B cell (primary cell): Measurements from ENCODE around the gene CAPRIN1. TPM values are rescaled to one million over a fixed set of nuclear protein-coding genes. Genes with fewer than 3 reads are reported as not detected.

Source experiments
- ATAC-seq: fragments of 200-7000 bp; cut with Tn5 transposase; one replicate; pipeline ENCODE4 v1.10.0; 2021; ENCODE audit warnings: low read depth, mild to moderate bottlenecking, moderate number of reproducible peaks, moderate library complexity
- CTCF ChIA-PET: fragments of 350-600 bp; sonication (Branson Sonifier 250); formaldehyde crosslinking; loops from one replicate; lab custom pipeline; 2021; ENCODE audit warnings: antibody characterized with exemption, inconsistent platforms; lab: Charles Lee
- POLR2A ChIA-PET: fragments of 350-600 bp; sonication (Branson Sonifier 250); formaldehyde crosslinking; loops from one replicate; lab custom pipeline; 2021; ENCODE audit warnings: antibody characterized with exemption; lab: Charles Lee
- DNase-seq: peaks from one replicate; pipeline ENCODE4 v3.0.0; 2013
- H2AFZ ChIP-seq: 2 replicates; pipeline ENCODE4 v1.6.1; 2012; ENCODE audit warnings: mild to moderate bottlenecking, low read depth, low read length; ENCODE audit not compliant: insufficient read depth, poor library complexity, severe bottlenecking
- H3K27ac ChIP-seq, 2 donors: 1 replicate in 1 of 2; 2 replicates in 1 of 2; pipeline ENCODE4 v1.5.1; 2012 to 2013; ENCODE audit warnings: low read length in 2 of 2, mild to moderate bottlenecking in 2 of 2, moderate library complexity in 1 of 2
- H3K27me3 ChIP-seq, 4 experiments: fragments of 200-600 bp in 1 of 4; sonication (generic) in 1 of 4; replicated peaks in 1 of 4; 1 replicate in 2 of 4; 2 replicates in 2 of 4; pipeline versions ENCODE4 v1.6.1 to v1.7.0; 2013 to 2016; ENCODE audit warnings: low read length in 3 of 4, mild to moderate bottlenecking in 2 of 4, mixed read lengths in 1 of 4, moderate library complexity in 1 of 4; ENCODE audit not compliant: insufficient read depth in 4 of 4, control insufficient read depth in 3 of 4; ENCODE audit errors: control extremely low read depth in 1 of 4
- H3K36me3 ChIP-seq, 2 experiments: replicated peaks in 1 of 2; 1 replicate in 1 of 2; 2 replicates in 1 of 2; pipeline versions ENCODE4 v1.6.1 to v1.7.1; 2013; ENCODE audit warnings: low read length in 1 of 2; ENCODE audit not compliant: insufficient read depth in 2 of 2, control insufficient read depth in 1 of 2; ENCODE audit errors: control extremely low read depth in 1 of 2, extremely low read depth in 1 of 2
- H3K4me1 ChIP-seq, 2 donors: fragments of 200-600 bp in 1 of 2; sonication (generic) in 1 of 2; 1 replicate in 1 of 2; 2 replicates in 1 of 2; pipeline versions ENCODE4 v1.5.1 to v1.6.1; 2013 to 2017; ENCODE audit warnings: low read length in 2 of 2; ENCODE audit not compliant: control insufficient read depth in 2 of 2, insufficient read depth in 2 of 2
- H3K4me2 ChIP-seq: replicated peaks from 2 replicates; pipeline ENCODE3; 2012; ENCODE audit warnings: mild to moderate bottlenecking, low read depth, low read length; ENCODE audit not compliant: poor library complexity, severe bottlenecking
- H3K4me3 ChIP-seq, 5 experiments: fragments of 200-600 bp in 1 of 5; sonication (generic) in 1 of 5; 1 replicate in 3 of 5; 2 replicates in 2 of 5; pipeline versions ENCODE4 v1.5.1 to v1.7.0; 2011 to 2016; ENCODE audit warnings: low read length in 4 of 5, mild to moderate bottlenecking in 4 of 5, low read depth in 2 of 5, control low read depth in 1 of 5, moderate library complexity in 1 of 5; ENCODE audit not compliant: insufficient read depth in 1 of 5; ENCODE audit errors: control extremely low read depth in 1 of 5, extremely low read depth in 1 of 5
- H3K79me2 ChIP-seq: fragments of 200-600 bp; sonication (generic); one replicate; pipeline ENCODE4 v1.6.0; 2016; ENCODE audit warnings: low read length; ENCODE audit not compliant: control insufficient read depth, insufficient read depth
- H3K9ac ChIP-seq: fragments of 200-600 bp; sonication (generic); 2 replicates; pipeline ENCODE4 v1.6.1; 2017; ENCODE audit warnings: mild to moderate bottlenecking, low read length, moderate library complexity
- H3K9me3 ChIP-seq, 3 donors: one replicate each; pipeline versions ENCODE4 v1.6.1 to v1.7.1; 2013; ENCODE audit warnings: low read length in 2 of 3; ENCODE audit not compliant: control insufficient read depth in 2 of 3, insufficient read depth in 1 of 3; ENCODE audit errors: control extremely low read depth in 1 of 3
- H4K20me1 ChIP-seq: 2 replicates; pipeline ENCODE4 v1.6.0; 2012; ENCODE audit warnings: mild to moderate bottlenecking, low read length; ENCODE audit not compliant: insufficient read depth, control insufficient read depth, poor library complexity, severe bottlenecking
- H3K27ac Mint-ChIP-seq: one replicate; pipeline ENCODE4 v1.8.0; 2021; ENCODE audit warnings: mixed read lengths
- H3K27me3 Mint-ChIP-seq: one replicate; pipeline ENCODE4 v1.8.0; 2021; ENCODE audit warnings: mixed read lengths
- H3K4me1 Mint-ChIP-seq: one replicate; pipeline ENCODE4 v1.8.0; 2021; ENCODE audit warnings: mixed read lengths
- H3K4me3 Mint-ChIP-seq: one replicate; pipeline ENCODE4 v1.8.0; 2021; ENCODE audit warnings: mixed read lengths
- H3K9me3 Mint-ChIP-seq: one replicate; pipeline ENCODE4 v1.8.0; 2022; ENCODE audit warnings: mixed read lengths; ENCODE audit not compliant: insufficient read depth
- CTCF ChIP-seq: fragments of 200-600 bp; IDR thresholded peaks from one replicate; pipeline ENCODE4 v1.8.0; 2022; ENCODE audit warnings: antibody characterized with exemption, mild to moderate bottlenecking
- EZH2 ChIP-seq: IDR thresholded peaks from 2 replicates; pipeline ENCODE4 v1.6.1; 2012; ENCODE audit warnings: borderline replicate concordance, low read depth, mild to moderate bottlenecking, moderate library complexity, low read length; ENCODE audit not compliant: insufficient read depth, poor library complexity, severe bottlenecking
- WGBS: methylation state at CpG from one replicate; pipeline ENCODE4 v1.1.5; 2013; ENCODE audit warnings: missing lambda C conversion rate; ENCODE audit not compliant: insufficient coverage; 5-methylcytosine and 5-hydroxymethylcytosine counted together
- intact Hi-C: fragments of 100-400 bp; cut with micrococcal nuclease; formaldehyde crosslinking; loops from one replicate; pipeline ENCODE4 v1.10.0; 2022
- polyA plus RNA-seq: library from polyadenylated mRNA; depleted of rRNA; stranded (reverse); fragments of >200 nt; gene quantifications from 2 replicates; pipeline ENCODE4 v1.2.3, GENCODE V29; 2012
- total RNA-seq, 2 donors: library from RNA; stranded (reverse); fragments of 120-200 nt in 1 of 2; gene quantifications; 1 replicate in 1 of 2; 2 replicates in 1 of 2; pipeline versions ENCODE4 v1.2.3 to v1.2.4, GENCODE V29; 2013 to 2022

CAPRIN1 gene
- total and polyA plus RNA-seq, 2 donors (not counting 1 experiment from before 2014, with no cell fraction given), result 31.7 to 133 TPM

DNA sequence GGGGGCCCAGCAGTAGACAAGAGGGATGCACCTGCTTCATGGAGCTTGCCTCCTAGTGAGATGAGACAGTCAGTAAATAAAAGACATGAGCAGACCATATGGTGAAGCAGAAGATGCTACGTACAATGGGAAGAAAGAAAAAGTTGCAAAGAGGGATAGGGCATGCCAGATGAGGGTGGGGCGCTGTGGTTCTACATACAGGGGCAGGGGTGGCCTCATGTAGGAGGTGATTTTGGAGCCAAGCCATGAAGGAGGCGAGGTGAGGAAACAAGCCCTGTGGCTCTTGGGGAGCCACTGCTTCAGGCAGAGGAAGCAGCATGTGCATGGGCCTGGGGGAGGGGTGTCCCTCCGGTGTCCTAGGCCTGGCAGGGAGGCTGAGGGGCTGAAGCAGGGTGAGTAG, 69.1 kb downstream of the CAPRIN1 start:
- CTCF ChIA-PET, result interaction anchor here (0.6 kb wide), 1 partner anchor 62 kb away, joined by 3 read pairs; no protein-coding TSS in a partner anchor
- no peak overlapping the region for H3K4me2 ChIP-seq
- DNase-seq, result no peak
- H3K27ac ChIP-seq, result no peak overlapping the region
- peaks cover 11 to 87% of the 10 kb centered on the region in 2 experiments for H3K36me3 ChIP-seq
- H3K27me3 ChIP-seq, result no peaks in the 10 kb centered on the region
- Mint-ChIP-seq H3K27me3 (no peaks in the 10 kb centered on the region), H3K27ac (peak overlapping the region; percentile 16), H3K9me3 (no peaks in the 10 kb centered on the region), H3K4me3 (no peak overlapping the region), H3K4me1 (no peaks in the 10 kb centered on the region)
- no peaks in the 10 kb centered on the region for H3K79me2 ChIP-seq
- POLR2A ChIA-PET, result no interaction called here
- no peak for ATAC-seq
- H4K20me1 ChIP-seq, result peaks cover 3% of the 10 kb centered on the region
- no peak overlapping the region for H3K9ac ChIP-seq
- intact Hi-C loops, result no loop called here
- 100% methylated on average over 4 of the region's 4 CpGs for WGBS
- TF ChIP-seq CTCF (no peak), EZH2 (no peak)
- no peaks in the 10 kb centered on the region for H3K4me1 ChIP-seq
- H3K9me3 ChIP-seq, result no peaks in the 10 kb centered on the region
- H2AFZ ChIP-seq, result no peak overlapping the region
- no peak overlapping the region for H3K4me3 ChIP-seq

GRCh38 chr11:34124885-34125668, 73.5 kb downstream of the CAPRIN1 start:
- POLR2A ChIA-PET, result no interaction called here
- Histone ChIP-seq H3K79me2 (no peaks in the 10 kb centered on the region), H3K9ac (no peak overlapping the region), H4K20me1 (peaks cover 3% of the 10 kb centered on the region), H3K4me1 (no peaks in the 10 kb centered on the region), H3K9me3 (no peaks in the 10 kb centered on the region), H3K4me2 (no peak overlapping the region), H3K4me3 (no peak overlapping the region), H2AFZ (no peak overlapping the region), H3K36me3 (peaks cover 21 to 80% of the 10 kb centered on the region in 2 experiments), H3K27me3 (no peaks in the 10 kb centered on the region), H3K27ac (no peak overlapping the region)
- Mint-ChIP-seq H3K9me3 (no peaks in the 10 kb centered on the region), H3K27me3 (no peaks in the 10 kb centered on the region), H3K4me3 (no peak overlapping the region), H3K4me1 (no peaks in the 10 kb centered on the region), H3K27ac (no peak overlapping the region)
- intact Hi-C loops, result no loop called here
- no CpG with 5 or more reads among the region's 4 CpGs for WGBS
- no peak for TF ChIP-seq CTCF
- ATAC-seq, result no peak
- DNase-seq, result no peak
- CTCF ChIA-PET, result no interaction called here
